ENCODE results near the gene NBL1.

Gene NBL1

GRCh38 chr1:19654886-19655717, 11.0 kb downstream of the NBL1 start:
- ATAC-seq: no peak
- TF ChIP-seq SNAI2 (CRISPR knock-in tag; IDR thresholded peaks at IDR 0.05) (no peak), CREB5 (CRISPR knock-in tag; IDR thresholded peaks at IDR 0.05; ENCODE audit: low read depth) (no peak), ZFP30 (CRISPR knock-in tag; IDR thresholded peaks at IDR 0.05) (no peak), POU6F1 (CRISPR knock-in tag; IDR thresholded peaks at IDR 0.05; ENCODE audit: borderline replicate concordance, low read depth) (no peak), CSRNP3 (CRISPR knock-in tag; IDR thresholded peaks at IDR 0.05) (no peak), OSR1 (CRISPR knock-in tag; IDR thresholded peaks at IDR 0.05) (no peak), ESRRG (CRISPR knock-in tag; IDR thresholded peaks at IDR 0.05) (no peak), GLIS3 (CRISPR knock-in tag; IDR thresholded peaks at IDR 0.05) (no peak), ZNF70 (CRISPR knock-in tag; IDR thresholded peaks at IDR 0.05) (no peak), ZC3H10 (CRISPR knock-in tag; IDR thresholded peaks at IDR 0.05) (no peak), PPARA (CRISPR knock-in tag; IDR thresholded peaks at IDR 0.05; ENCODE audit: borderline replicate concordance) (no peak), BACH2 (CRISPR knock-in tag; IDR thresholded peaks at IDR 0.05; ENCODE audit: borderline replicate concordance) (no peak)
- TF ChIP-seq, protein P1, sequence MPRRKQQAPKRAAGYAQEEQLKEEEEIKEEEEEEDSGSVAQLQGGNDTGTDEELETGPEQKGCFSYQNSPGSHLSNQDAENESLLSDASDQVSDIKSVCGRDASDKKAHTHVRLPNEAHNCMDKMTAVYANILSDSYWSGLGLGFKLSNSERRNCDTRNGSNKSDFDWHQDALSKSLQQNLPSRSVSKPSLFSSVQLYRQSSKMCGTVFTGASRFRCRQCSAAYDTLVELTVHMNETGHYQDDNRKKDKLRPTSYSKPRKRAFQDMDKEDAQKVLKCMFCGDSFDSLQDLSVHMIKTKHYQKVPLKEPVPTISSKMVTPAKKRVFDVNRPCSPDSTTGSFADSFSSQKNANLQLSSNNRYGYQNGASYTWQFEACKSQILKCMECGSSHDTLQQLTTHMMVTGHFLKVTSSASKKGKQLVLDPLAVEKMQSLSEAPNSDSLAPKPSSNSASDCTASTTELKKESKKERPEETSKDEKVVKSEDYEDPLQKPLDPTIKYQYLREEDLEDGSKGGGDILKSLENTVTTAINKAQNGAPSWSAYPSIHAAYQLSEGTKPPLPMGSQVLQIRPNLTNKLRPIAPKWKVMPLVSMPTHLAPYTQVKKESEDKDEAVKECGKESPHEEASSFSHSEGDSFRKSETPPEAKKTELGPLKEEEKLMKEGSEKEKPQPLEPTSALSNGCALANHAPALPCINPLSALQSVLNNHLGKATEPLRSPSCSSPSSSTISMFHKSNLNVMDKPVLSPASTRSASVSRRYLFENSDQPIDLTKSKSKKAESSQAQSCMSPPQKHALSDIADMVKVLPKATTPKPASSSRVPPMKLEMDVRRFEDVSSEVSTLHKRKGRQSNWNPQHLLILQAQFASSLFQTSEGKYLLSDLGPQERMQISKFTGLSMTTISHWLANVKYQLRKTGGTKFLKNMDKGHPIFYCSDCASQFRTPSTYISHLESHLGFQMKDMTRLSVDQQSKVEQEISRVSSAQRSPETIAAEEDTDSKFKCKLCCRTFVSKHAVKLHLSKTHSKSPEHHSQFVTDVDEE (CRISPR knock-in tag; IDR thresholded peaks at IDR 0.05): no peak

- TF ChIP-seq RARB (CRISPR knock-in tag; IDR thresholded peaks at IDR 0.05) (no peak), CSRNP3 (CRISPR knock-in tag; IDR thresholded peaks at IDR 0.05) (no peak), ZNF70 (CRISPR knock-in tag; IDR thresholded peaks at IDR 0.05) (no peak), GLIS3 (CRISPR knock-in tag; IDR thresholded peaks at IDR 0.05) (no peak)
Observed at GRCh38 chr1:19655718-19656080, 11.6 kb downstream of the NBL1 start.

GRCh38 chr1:19656134-19656779, 12.1 kb downstream of the NBL1 start:
- no peak for ATAC-seq
- TF ChIP-seq OSR1 (CRISPR knock-in tag; IDR thresholded peaks at IDR 0.05) (no peak), ZC3H10 (CRISPR knock-in tag; IDR thresholded peaks at IDR 0.05) (no peak), ZNF8 (CRISPR knock-in tag; IDR thresholded peaks at IDR 0.05) (no peak), SNAI2 (CRISPR knock-in tag; IDR thresholded peaks at IDR 0.05) (no peak), PPARA (CRISPR knock-in tag; IDR thresholded peaks at IDR 0.05; ENCODE audit: borderline replicate concordance) (no peak), CREB5 (CRISPR knock-in tag; IDR thresholded peaks at IDR 0.05; ENCODE audit: low read depth) (no peak), CSRNP3 (CRISPR knock-in tag; IDR thresholded peaks at IDR 0.05) (no peak), ARNTL (CRISPR knock-in tag; IDR thresholded peaks at IDR 0.05; ENCODE audit: borderline replicate concordance, low read depth) (no peak), ISL1 (CRISPR knock-in tag; IDR thresholded peaks at IDR 0.05) (no peak), CSDC2 (CRISPR knock-in tag; IDR thresholded peaks at IDR 0.05) (no peak), GLIS3 (CRISPR knock-in tag; IDR thresholded peaks at IDR 0.05) (no peak), ZFP3 (CRISPR knock-in tag; IDR thresholded peaks at IDR 0.05) (no peak)

More at GRCh38 chr1:19655718-19656080, 11.6 kb downstream of the NBL1 start:
- no peak for ATAC-seq

All from SK-N-SH treated with all-trans-retinoic acid at 6 μM for 48 hours (cell line).